NT2/D1 (cell line): Measurements from ENCODE around the gene TTC34.

Experiments
- DNase-seq: peaks from one replicate; pipeline ENCODE4 v3.0.0-alpha.2; 2011; ENCODE audit warnings: low read depth, low spot score
- H3K27me3 ChIP-seq: 2 replicates; pipeline ENCODE4 v1.6.0; 2011; ENCODE audit warnings: mild to moderate bottlenecking; ENCODE audit not compliant: insufficient read length, insufficient read depth
- H3K36me3 ChIP-seq: 2 replicates; pipeline ENCODE4 v1.6.1; 2011; ENCODE audit warnings: mild to moderate bottlenecking, low read length, mixed read lengths; ENCODE audit not compliant: insufficient read depth, insufficient read length
- H3K4me1 ChIP-seq: 2 replicates; pipeline ENCODE4 v1.5.1; 2011; ENCODE audit not compliant: insufficient read depth, insufficient read length
- H3K4me3 ChIP-seq: 2 replicates; pipeline ENCODE4 v1.5.1; 2011; ENCODE audit warnings: low read depth; ENCODE audit not compliant: insufficient read length
- H3K9ac ChIP-seq: 2 replicates; pipeline ENCODE4 v1.6.0; 2011; ENCODE audit warnings: low read depth; ENCODE audit not compliant: insufficient read length
- H3K9me3 ChIP-seq: 2 replicates; pipeline ENCODE4 v1.5.1; 2011; ENCODE audit warnings: mild to moderate bottlenecking, low read length; ENCODE audit not compliant: insufficient read depth
- SUZ12 ChIP-seq: IDR thresholded peaks from 2 replicates; pipeline ENCODE4 v1.6.1; 2011; ENCODE audit not compliant: insufficient read length, insufficient read depth; ENCODE audit errors: extremely low read depth
- YY1 ChIP-seq: IDR thresholded peaks from 2 replicates; pipeline ENCODE4 v1.6.1; 2011; ENCODE audit not compliant: insufficient read length, insufficient read depth
- ZNF274 ChIP-seq: IDR thresholded peaks from 2 replicates; pipeline ENCODE4 v1.6.1; 2011; ENCODE audit warnings: mild to moderate bottlenecking, low read depth, low read length

Gene TTC34

GRCh38 chr1:2789986-2790581 lies 11.4 kb downstream of the TTC34 start:
- Histone ChIP-seq H3K4me3 (peak overlapping the region; percentile 36), H3K9ac (peak overlapping the region; percentile 67), H3K36me3 (no peaks in the 10 kb centered on the region), H3K4me1 (peaks cover 8% of the 10 kb centered on the region), H3K9me3 (peaks cover 18% of the 10 kb centered on the region; the same call in 1 of the 2 replicates), H3K27me3 (peaks cover 8% of the 10 kb centered on the region)
- no peak for DNase-seq
- TF ChIP-seq YY1 (no peak), SUZ12 (no peak), ZNF274 (no peak)

- Histone ChIP-seq H3K36me3 (no peaks in the 10 kb centered on the region), H3K9ac (peak overlapping the region; percentile 67), H3K9me3 (peaks cover 11% of the 10 kb centered on the region; the same call in 1 of the 2 replicates), H3K4me1 (peaks cover 8% of the 10 kb centered on the region), H3K27me3 (peaks cover 8% of the 10 kb centered on the region), H3K4me3 (peak overlapping the region; percentile 36)
- TF ChIP-seq SUZ12 (no peak), YY1 (no peak), ZNF274 (no peak)
- no peak for DNase-seq
These were observed 12.1 kb downstream of the TTC34 start for GRCh38 chr1:2789164-2789985.

- TF ChIP-seq ZNF274 (no peak), SUZ12 (no peak), YY1 (no peak)
- H3K9ac ChIP-seq, result no peak overlapping the region
These were observed 12.9 kb downstream of the TTC34 start for GRCh38 chr1:2788506-2789163.

GRCh38 chr1:2787163-2787911 lies 14.2 kb downstream of the TTC34 start:
- TF ChIP-seq YY1 (no peak), ZNF274 (no peak), SUZ12 (no peak)
- Histone ChIP-seq H3K9me3 (peaks cover 4% of the 10 kb centered on the region; the same call in 1 of the 2 replicates), H3K9ac (no peak overlapping the region), H3K4me3 (no peak overlapping the region), H3K4me1 (peaks cover 8% of the 10 kb centered on the region), H3K27me3 (peaks cover 8% of the 10 kb centered on the region), H3K36me3 (no peaks in the 10 kb centered on the region)
- no peak for DNase-seq

More at GRCh38 chr1:2788506-2789163, 12.9 kb downstream of the TTC34 start:
- no peak overlapping the region for H3K4me3 ChIP-seq
- DNase-seq, result no peak
- peaks cover 8% of the 10 kb centered on the region for H3K27me3 ChIP-seq
- peaks cover 8% of the 10 kb centered on the region for H3K4me1 ChIP-seq
- H3K9me3 ChIP-seq, result peaks cover 4% of the 10 kb centered on the region; the same call in 1 of the 2 replicates
- H3K36me3 ChIP-seq, result no peaks in the 10 kb centered on the region

GRCh38 chr1:2786329-2787162 lies 14.9 kb downstream of the TTC34 start:
- H3K27me3 ChIP-seq, result peaks cover 8% of the 10 kb centered on the region
- H3K4me1 ChIP-seq, result peaks cover 8% of the 10 kb centered on the region
- no peak for TF ChIP-seq YY1
- no peak for TF ChIP-seq ZNF274
- no peak for TF ChIP-seq SUZ12
- no peak for DNase-seq
- H3K9ac ChIP-seq, result no peak overlapping the region
- no peak overlapping the region for H3K4me3 ChIP-seq
- no peaks in the 10 kb centered on the region for H3K36me3 ChIP-seq
- peaks cover 6% of the 10 kb centered on the region for H3K9me3 ChIP-seq
